Endodermal cell (in vitro differentiated cells): ENCODE measurements around the gene DEDD2. TPM values are rescaled to one million over a fixed set of nuclear protein-coding genes. Genes with fewer than 3 reads are reported as not detected.

Experiments
- DNase-seq: peaks from one replicate; pipeline ENCODE4 v3.0.0-alpha.2; 2017
- H3K27ac ChIP-seq: 2 replicates; pipeline ENCODE4 v1.5.1; 2013; ENCODE audit warnings: mild to moderate bottlenecking, low read depth, low read length, moderate library complexity
- H3K27me3 ChIP-seq: 2 replicates; pipeline ENCODE4 v1.6.1; 2013; ENCODE audit warnings: mild to moderate bottlenecking, low read length, moderate library complexity; ENCODE audit not compliant: insufficient read depth, control insufficient read depth, poor library complexity, severe bottlenecking
- H3K36me3 ChIP-seq: 2 replicates; pipeline ENCODE4 v1.7.0; 2013; ENCODE audit warnings: mild to moderate bottlenecking, low read length, moderate library complexity; ENCODE audit not compliant: control insufficient read depth, insufficient read depth
- H3K4me1 ChIP-seq: one replicate; pipeline ENCODE4 v1.7.0; 2013; ENCODE audit warnings: low read length; ENCODE audit not compliant: control insufficient read depth, insufficient read depth
- H3K4me3 ChIP-seq: 2 replicates; pipeline ENCODE4 v1.5.1; 2013; ENCODE audit warnings: mild to moderate bottlenecking, low read length, moderate library complexity
- H3K9ac ChIP-seq: 2 replicates; pipeline ENCODE4 v1.6.1; 2013; ENCODE audit warnings: mild to moderate bottlenecking, low read length, moderate library complexity; ENCODE audit not compliant: poor library complexity, severe bottlenecking; ENCODE audit errors: extremely low read depth
- H3K9me3 ChIP-seq: 2 replicates; pipeline ENCODE4 v1.6.1; 2013; ENCODE audit warnings: mild to moderate bottlenecking, low read length, moderate library complexity; ENCODE audit not compliant: control insufficient read depth
- H3K27ac Mint-ChIP-seq: 2 replicates; pipeline ENCODE4 v1.8.0; 2020; ENCODE audit warnings: mixed read lengths
- H3K27me3 Mint-ChIP-seq: 2 replicates; pipeline ENCODE4 v1.8.0; 2021; ENCODE audit warnings: mild to moderate bottlenecking, mixed read lengths; ENCODE audit not compliant: insufficient read depth
- H3K36me3 Mint-ChIP-seq: 2 replicates; pipeline ENCODE4 v1.8.0; 2020; ENCODE audit warnings: low read depth, mixed read lengths
- H3K4me1 Mint-ChIP-seq: 2 replicates; pipeline ENCODE4 v1.8.0; 2020; ENCODE audit warnings: mixed read lengths
- H3K4me3 Mint-ChIP-seq: 2 replicates; pipeline ENCODE4 v1.8.0; 2020; ENCODE audit warnings: mild to moderate bottlenecking, moderate library complexity, mixed read lengths
- H3K9me3 Mint-ChIP-seq: 2 replicates; pipeline ENCODE4 v1.8.0; 2020; ENCODE audit warnings: mild to moderate bottlenecking, mixed read lengths
- CTCF ChIP-seq: fragments of 200-600 bp; sonication (generic); conservative IDR thresholded peaks from 2 replicates; pipeline ENCODE4 v1.5.0; 2021; ENCODE audit warnings: antibody characterized with exemption, mild to moderate bottlenecking
- WGBS, 2 experiments: methylation state at CpG; one replicate each; pipeline versions ENCODE4 v1.1.5 to v1.1.7; 2013; ENCODE audit warnings: missing lambda C conversion rate in 2 of 2, mixed read lengths in 1 of 2; ENCODE audit not compliant: insufficient coverage in 1 of 2, insufficient read length in 1 of 2; 5-methylcytosine and 5-hydroxymethylcytosine counted together
- total RNA-seq, 2 donors: library from RNA; stranded (reverse); fragmentation: NEBNext Ultra II Directional in 1 of 2; extraction: Animal tissue kit (Norgen Biotek cat#: 25700) in 1 of 2; gene quantifications; 2 replicates in 1 of 2; 3 replicates in 1 of 2; pipeline ENCODE4 v1.2.1, GENCODE V29; 2021

Gene DEDD2
- total RNA-seq, 2 donors from 2014 or later: 25.8 to 28.0 TPM

GRCh38 chr19:42254850-42255765 is 37.6 kb upstream of the DEDD2 start, which contains the start of gene ERF:
TSS of gene ERF (minus strand) at chr19:42255128. CDS start at chr19:42254999, 129 bp downstream.
- Mint-ChIP-seq H3K36me3 (peaks cover 7% of the 10 kb centered on the region), H3K4me3 (peak within 1 kb of the TSS; percentile 90), H3K9me3 (no peaks in the 10 kb centered on the region), H3K27me3 (no peaks in the 10 kb centered on the region), H3K4me1 (peaks cover 22% of the 10 kb centered on the region), H3K27ac (peak within 1 kb of the TSS; percentile 82)
- 0% methylated on average over 53 of the region's 75 CpGs; no CpG with 5 or more reads in 1 of the 2 experiments for WGBS, 2 experiments
- H3K4me1 ChIP-seq: no peaks in the 10 kb centered on the region
- peak within 1 kb of the TSS; percentile 88 for H3K27ac ChIP-seq
- H3K9ac ChIP-seq: peak within 1 kb of the TSS; percentile 89
- H3K4me3 ChIP-seq: peak within 1 kb of the TSS; percentile 85
- peaks cover 3% of the 10 kb centered on the region for H3K36me3 ChIP-seq
- TF ChIP-seq CTCF: no peak
- no peaks in the 10 kb centered on the region for H3K9me3 ChIP-seq
- no peaks in the 10 kb centered on the region for H3K27me3 ChIP-seq
- peak; percentile 97 for DNase-seq

- Mint-ChIP-seq H3K36me3 (peaks cover 15% of the 10 kb centered on the region), H3K4me1 (peaks cover 22% of the 10 kb centered on the region), H3K4me3 (peak overlapping the region; percentile 90), H3K9me3 (no peaks in the 10 kb centered on the region), H3K27me3 (no peaks in the 10 kb centered on the region), H3K27ac (peak overlapping the region; percentile 21)
- whole genome bisulfite sequencing, 2 experiments: 0% methylated on average over 6 to 64 of the region's 70 CpGs
- H3K36me3 ChIP-seq: peaks cover 10% of the 10 kb centered on the region
- H3K9ac ChIP-seq: peak overlapping the region; percentile 89
- TF ChIP-seq CTCF: peak; percentile 39
- H3K27me3 ChIP-seq: no peaks in the 10 kb centered on the region
- peak overlapping the region; percentile 85 for H3K4me3 ChIP-seq
- H3K4me1 ChIP-seq: no peaks in the 10 kb centered on the region
- peak; percentile 86 for DNase-seq
- no peaks in the 10 kb centered on the region for H3K9me3 ChIP-seq
- H3K27ac ChIP-seq: peak overlapping the region; percentile 88
Observed at GRCh38 chr19:42254089-42254849, 36.8 kb upstream of the DEDD2 start.

- H3K9ac ChIP-seq: peak overlapping the region; percentile 89
- peak overlapping the region; percentile 88 for H3K27ac ChIP-seq
- Mint-ChIP-seq H3K4me1 (peaks cover 22% of the 10 kb centered on the region), H3K9me3 (no peaks in the 10 kb centered on the region), H3K4me3 (peak overlapping the region; percentile 90), H3K27ac (peak overlapping the region; percentile 94), H3K27me3 (no peaks in the 10 kb centered on the region), H3K36me3 (peaks cover 15% of the 10 kb centered on the region)
- 0 to 1% methylated on average over 6 to 35 of the region's 71 CpGs for WGBS, 2 experiments
- no peak for TF ChIP-seq CTCF
- H3K4me3 ChIP-seq: peak overlapping the region; percentile 90
- DNase-seq: peak; percentile 91
- H3K36me3 ChIP-seq: peaks cover 14% of the 10 kb centered on the region
- no peaks in the 10 kb centered on the region for H3K9me3 ChIP-seq
- H3K4me1 ChIP-seq: no peaks in the 10 kb centered on the region
- no peaks in the 10 kb centered on the region for H3K27me3 ChIP-seq
Observed at GRCh38 chr19:42253245-42254088, 36.0 kb upstream of the DEDD2 start.
